CD4-positive, alpha-beta T cell treated with Interleukin-4 for 4 hours (primary cell): ENCODE measurements around the gene HPN.

ENCODE experiments used
- DNase-seq: peaks from one replicate; pipeline ENCODE4 v3.0.0-alpha.2; 2020

The HPN gene

DNA sequence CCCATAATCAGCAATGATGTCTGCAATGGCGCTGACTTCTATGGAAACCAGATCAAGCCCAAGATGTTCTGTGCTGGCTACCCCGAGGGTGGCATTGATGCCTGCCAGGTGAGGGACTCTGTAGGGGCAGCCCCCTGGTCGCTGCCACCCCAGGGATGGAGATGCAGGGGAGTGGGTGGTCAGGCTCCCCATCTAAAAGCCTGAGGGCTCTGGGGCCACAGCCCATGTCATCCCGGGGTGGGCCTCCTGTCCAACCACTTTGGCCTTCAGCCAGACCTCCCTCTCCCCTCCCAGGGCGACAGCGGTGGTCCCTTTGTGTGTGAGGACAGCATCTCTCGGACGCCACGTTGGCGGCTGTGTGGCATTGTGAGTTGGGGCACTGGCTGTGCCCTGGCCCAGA lies 24.1 kb downstream of the HPN start:
- DNase-seq, result no peak

DNA sequence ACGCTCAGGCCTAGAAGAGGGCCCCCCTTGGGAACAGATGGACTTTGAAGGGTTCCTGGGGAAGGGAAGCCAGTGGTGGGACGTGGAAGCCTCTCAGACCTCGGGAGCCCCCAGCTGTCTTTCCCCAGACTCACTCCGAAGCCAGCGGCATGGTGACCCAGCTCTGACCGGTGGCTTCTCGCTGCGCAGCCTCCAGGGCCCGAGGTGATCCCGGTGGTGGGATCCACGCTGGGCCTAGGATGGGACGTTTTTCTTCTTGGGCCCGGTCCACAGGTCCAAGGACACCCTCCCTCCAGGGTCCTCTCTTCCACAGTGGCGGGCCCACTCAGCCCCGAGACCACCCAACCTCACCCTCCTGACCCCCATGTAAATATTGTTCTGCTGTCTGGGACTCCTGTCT lies 24.6 kb downstream of the HPN start:
- DNase-seq, result no peak

DNA sequence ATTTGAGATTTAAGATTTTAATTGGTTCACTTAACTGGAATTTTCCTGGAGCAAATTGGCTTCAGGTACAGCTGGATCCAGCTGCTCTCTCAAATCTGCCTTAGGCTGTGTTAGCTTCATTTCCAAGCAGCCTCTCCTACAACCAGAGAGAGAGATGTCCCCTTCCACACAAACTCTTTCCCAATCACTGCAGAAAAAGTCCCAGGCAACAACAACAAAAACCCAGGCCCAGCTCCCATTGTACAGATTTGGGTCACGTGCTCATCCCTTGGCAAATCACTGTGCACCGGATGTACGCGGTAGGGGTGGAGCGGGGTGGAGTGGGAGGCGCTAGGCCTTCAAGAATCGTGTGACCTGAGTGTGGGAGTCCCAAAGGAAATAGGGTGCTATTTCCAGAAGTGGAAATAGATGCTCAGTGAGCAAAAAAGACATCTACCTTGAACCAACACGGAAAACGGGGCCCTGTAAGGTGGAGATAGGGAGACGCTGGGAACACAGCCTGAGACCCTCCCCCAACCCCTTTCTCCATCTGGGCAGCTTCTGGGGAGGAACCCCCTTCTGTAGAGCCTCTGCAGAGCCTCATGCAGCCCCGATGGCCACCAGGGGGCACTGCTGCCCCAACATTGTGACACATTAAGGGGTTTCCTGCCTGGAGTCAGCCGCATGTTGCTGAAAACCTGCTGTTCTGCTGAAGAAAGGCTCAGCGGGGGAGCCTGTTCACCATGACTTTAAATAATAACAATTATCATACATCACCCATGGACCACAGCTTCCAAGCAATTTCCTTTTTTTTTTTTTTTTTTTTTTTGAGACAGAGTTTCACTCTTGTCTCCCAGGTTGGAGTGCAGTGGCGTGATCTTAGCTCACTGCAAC lies 25.4 kb downstream of the HPN start:
- peak; percentile 82 for DNase-seq

DNA sequence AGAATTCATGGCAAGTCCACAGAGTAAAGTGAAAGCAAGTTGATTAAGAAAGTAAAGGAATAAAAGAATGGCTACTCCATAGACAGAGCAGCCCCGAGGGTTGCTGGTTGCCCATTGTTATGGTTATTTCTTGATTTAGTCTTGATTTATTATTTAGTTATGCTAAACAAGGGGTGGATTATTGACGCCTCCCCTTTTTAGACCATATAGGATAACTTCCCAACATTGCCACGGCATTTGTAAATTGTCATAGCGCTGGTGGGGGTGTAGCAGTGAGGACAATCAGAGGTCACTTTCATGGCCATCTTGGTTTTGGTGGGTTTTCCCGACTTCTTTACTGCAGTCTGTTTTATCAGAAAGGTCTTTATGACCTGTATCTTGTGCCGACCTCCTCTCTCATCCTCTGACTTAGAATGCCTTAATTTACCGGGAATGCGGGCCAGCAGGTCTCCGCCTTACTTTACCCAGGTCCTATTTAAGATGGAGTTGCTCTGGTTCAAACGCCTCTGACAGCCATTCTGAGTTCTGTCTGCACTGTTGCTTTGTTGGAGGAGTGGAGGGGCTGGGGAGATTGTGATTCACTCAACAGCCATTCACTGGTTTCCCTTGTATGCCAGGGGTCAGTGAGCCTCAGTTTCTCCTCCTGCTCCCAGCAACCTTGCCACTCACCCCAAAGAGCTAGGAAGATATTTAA lies 27.6 kb downstream of the HPN start:
- no peak for DNase-seq

DNA sequence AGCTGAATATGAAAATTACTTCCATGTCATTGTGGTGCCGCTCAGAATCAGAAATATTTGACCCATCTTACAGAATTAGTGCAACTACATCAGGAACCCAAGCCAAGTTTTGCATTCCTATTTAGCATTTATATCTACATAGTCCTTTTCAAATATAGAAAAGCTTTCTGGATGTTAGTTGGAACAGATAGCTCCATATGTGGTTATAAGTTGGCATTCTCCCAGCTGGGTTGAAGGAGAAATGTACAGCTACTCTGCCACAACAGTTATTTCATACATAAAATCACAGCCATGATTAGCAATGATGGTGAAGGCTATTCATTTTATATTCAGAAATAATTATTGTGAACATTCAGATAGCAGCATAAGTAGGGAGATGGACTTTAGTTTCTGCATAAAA lies 28.2 kb downstream of the HPN start:
- DNase-seq, result no peak

- no peak for DNase-seq
Measured at GRCh38 chr19:35070471-35070870, 28.9 kb downstream of the HPN start.

GRCh38 chr19:35073516-35073915 lies 32.0 kb downstream of the HPN start:
- no peak for DNase-seq

- no peak for DNase-seq
Measured at GRCh38 chr19:35073941-35074340, 32.4 kb downstream of the HPN start.

GRCh38 chr19:35074426-35075201 lies 33.1 kb downstream of the HPN start:
- DNase-seq, result no peak

GRCh38 chr19:35075202-35076025 lies 33.9 kb downstream of the HPN start:
- no peak for DNase-seq

- no peak for DNase-seq
Measured at GRCh38 chr19:35076026-35076370, 34.5 kb downstream of the HPN start.

GRCh38 chr19:35076657-35077056 lies 35.1 kb downstream of the HPN start:
- DNase-seq, result no peak

DNA sequence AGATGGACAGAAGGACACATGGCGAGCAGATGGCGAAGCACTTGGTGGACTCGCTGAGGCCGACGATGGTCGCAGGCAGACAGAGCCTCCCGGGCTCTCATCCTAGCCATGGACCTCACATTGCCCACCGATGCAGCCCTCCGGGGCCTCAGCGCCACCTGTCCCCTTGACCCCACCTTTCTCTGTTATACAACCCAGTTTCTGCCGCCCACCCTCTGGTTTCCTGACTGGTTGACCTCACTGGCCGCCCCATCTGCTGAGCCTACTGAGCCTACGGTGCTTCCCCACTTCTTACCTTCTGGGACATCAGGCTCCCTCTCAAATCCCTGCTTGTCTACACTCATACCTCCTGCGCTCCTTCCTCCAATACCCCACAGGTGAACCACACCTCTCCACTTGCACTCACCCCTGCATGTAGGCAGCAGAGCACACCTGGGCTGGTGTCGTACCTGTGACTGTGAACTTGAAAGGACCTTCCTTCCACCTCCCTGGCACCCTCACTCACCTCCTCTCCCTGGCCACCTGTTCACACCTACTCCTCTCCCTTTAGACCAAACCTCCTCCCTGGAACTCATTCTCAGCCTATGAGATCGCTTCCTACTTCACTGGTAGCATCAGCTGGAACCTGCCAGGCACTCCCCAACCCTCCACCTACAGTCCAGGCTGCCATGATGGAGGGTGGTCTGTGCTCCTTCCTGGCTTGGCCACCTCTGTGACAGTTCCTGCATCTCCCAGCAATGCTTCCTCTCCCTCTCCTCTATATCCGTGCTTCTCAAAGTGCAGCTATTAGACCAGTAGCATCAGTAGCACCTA lies 36.1 kb downstream of the HPN start:
- no peak for DNase-seq

- no peak for DNase-seq
Measured at GRCh38 chr19:35079826-35080225, 38.3 kb downstream of the HPN start.

DNA sequence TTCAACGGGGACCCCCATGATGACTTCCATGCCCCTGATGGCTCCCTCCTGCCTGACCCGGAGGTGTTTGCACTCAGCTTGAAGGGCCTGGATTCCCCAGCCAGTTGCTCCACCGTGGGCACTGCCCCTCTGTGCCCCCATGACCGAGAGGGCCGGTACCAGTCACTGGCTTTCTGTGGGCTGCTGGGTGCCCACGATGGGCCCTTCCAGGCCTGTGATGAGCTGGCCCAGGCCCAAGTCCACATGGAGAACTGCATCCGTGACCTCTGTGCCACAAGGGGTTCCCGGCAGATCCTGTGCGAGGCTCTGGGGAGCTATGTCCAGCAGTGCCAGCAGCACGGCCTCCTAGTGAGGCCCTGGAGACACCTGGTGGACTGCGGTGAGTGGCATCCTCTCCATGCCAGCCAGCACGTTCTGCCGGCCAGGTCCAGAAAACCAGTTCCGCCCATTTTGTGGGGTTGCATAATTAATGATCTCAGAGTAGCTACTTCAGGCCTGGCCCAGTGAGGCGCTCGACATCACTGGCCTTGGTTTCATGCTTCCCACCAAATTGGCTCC lies 39.2 kb downstream of the HPN start:
- DNase-seq, result no peak

DNA sequence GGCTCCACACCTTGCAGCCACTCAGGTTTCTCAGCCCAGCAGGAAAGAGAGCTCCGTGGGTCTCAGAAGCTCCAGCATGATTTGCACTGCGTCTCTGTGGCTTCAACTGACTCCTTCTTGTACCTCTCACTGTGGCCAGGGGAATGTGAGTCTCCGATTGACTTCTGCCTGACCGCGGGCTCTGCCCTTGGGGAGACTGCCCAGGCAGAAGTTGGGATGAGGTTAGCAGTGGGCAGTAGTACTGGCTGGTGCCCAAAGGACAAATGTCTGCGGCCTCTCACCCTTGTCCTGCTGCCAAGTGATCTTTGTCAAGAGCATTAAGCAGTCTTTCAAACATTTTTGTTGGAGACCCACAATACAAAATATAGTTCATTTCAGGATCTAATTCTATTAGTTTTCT lies 39.7 kb downstream of the HPN start:
- no peak for DNase-seq

DNA sequence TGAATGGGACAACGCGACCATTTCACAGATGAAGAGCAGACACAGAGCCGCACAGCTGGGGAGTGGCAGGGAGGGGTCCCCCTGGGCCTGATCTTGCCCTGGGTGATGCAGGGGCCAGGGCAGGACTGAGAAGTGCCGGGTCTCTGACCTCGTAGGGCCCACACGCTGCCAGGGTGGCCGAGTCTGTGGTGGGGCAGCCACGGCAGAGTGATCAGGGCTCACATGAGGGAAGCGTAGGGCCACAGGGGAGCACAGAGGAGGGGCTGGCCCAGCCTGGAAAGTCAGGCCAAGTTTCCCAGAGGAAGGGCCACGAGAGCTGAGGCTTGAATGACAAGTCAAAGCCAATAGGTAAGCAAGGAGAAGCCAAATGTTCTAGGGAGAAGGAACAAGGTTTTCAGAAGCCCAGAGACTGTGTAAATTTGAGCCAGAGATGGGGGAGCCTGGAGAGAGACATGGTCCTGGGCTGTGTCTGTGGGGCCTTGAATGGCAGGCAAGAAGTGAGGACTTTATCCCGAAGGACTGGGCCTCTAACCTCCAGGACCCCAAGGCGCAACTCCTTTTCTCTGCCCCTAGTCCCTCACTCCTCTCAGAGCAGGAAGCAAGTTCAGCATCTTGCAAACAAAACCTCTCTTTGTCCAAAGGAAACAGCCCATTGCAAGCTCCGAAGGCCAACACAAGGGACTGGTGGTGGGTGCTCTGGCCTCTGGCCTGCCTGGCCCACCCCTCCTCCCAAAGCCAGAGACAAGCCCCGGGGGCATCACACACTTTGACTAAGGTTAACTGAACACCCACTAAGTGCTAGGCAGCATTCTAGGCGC lies 42.4 kb downstream of the HPN start:
- no peak for DNase-seq

DNA sequence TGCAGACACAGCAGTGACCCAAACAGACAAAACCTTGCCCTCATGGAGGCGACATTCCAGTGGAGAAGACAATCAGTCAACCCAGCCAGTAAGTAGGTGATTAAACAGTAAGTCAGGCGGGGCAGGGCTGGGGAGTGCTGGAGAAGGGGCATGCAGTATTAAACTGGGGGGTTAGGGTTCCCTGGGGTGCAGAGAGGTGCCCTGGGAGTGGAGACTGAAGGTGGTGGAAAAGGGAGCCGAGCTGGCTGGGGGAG lies 42.9 kb downstream of the HPN start:
- no peak for DNase-seq

- no peak for DNase-seq
Measured at GRCh38 chr19:35085947-35086346, 44.4 kb downstream of the HPN start.

DNA sequence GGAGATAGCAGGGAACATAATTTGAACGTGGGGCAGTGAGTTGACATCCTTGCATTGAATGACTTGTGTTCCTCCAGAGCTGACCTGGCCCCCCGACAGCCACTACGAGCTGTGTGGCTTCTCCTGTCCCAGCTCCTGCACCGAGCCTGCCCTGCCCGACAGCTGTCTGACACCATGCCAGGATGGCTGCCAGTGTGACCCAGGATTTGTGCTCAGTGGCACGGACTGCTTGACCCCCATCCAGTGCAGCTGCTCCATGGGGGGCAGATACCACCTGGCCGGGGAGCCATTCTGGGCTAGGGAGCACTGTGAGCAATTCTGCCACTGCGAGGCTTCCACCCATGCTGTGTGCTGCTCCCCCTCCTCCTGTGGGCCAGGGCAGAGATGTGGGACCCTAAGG lies 44.9 kb downstream of the HPN start:
- no peak for DNase-seq

GRCh38 chr19:35087393-35087792 lies 45.9 kb downstream of the HPN start:
- no peak for DNase-seq
